HG02852 (cell line): ENCODE measurements around the gene CWC27.
"Not testable (repeated sequence)": the region's sequence is repeated elsewhere in the genome, so short reads cannot be mapped to it uniquely, and the experiment has no call there.

Experiments used
- ATAC-seq: cut with Tn5 transposase; IDR thresholded peaks from one replicate; pipeline ENCODE4 v1.9.1; 2021; ENCODE audit warnings: mild to moderate bottlenecking, moderate library complexity; ENCODE audit not compliant: unreplicated experiment

CWC27 gene

GRCh38 chr5:64914396-64914795 lies 145.7 kb downstream of the CWC27 start:
- ATAC-seq, result no peak

- ATAC-seq, result no peak
Measured at GRCh38 chr5:64918083-64918482, 149.4 kb downstream of the CWC27 start.

GRCh38 chr5:64921386-64921785 lies 152.7 kb downstream of the CWC27 start:
- ATAC-seq, result no peak

DNA sequence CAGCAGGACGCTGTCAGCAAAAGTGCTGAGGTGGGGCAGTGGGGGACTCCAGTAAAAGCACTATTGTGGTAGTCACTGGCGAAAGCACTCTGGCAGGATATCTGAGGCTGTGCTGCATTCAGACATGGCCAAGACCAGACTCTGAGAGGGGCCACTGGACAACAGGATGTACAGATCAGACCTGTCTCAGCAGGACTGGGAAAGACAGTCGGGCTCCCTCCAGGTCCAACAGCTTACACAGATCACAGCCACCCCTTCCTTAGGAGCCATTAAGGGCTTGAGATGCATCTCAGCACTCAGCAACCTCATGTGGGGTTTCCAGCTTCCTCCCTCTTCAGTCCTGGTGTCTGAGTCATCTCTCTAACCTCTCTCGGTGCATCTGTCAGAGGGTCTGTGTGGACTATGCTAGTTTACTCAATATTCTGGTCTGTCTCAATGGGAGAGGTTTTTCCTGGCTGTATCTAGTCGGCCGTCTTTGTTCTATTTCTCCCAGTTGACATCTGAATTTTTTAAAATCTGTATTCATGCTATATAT lies 154.5 kb downstream of the CWC27 start:
- ATAC-seq, result no peak

DNA sequence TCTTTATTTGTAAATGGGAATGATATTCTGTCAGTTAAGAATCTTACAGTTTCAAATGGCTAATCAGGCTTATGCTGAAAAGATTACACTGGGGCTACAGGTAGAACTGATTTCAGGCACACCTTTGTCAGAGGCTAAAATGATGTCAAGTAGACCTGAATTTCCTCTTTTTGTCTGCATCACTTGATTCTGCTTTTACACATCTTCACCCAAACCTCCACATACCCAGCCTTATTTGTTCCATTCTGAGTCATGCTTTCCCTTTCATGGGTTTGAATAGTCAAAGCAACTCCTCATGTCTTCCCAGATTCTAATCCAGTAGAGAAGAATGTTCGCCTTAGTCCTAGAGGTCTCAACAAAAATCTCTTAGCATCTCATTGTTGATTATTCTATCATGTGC lies 156.4 kb downstream of the CWC27 start:
- ATAC-seq, result no peak

DNA sequence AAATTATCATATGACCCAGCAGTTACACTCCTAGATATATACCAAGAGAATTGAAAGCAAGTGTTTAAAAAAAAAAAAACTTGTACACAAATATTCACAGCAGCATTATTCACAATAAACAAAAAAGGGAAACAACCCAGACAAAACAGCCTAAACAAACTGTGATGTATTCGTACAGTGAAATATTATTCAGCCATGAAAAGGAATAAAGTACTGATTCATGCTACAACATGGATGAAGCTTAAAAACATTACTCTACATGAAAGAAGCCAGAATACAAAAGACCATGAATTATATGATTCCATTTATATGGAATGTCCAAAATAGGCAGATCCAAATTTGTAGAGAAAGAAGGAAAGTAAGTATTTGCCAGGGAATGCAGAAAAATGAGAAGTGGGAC lies 161.1 kb downstream of the CWC27 start:
- ATAC-seq, result no peak

DNA sequence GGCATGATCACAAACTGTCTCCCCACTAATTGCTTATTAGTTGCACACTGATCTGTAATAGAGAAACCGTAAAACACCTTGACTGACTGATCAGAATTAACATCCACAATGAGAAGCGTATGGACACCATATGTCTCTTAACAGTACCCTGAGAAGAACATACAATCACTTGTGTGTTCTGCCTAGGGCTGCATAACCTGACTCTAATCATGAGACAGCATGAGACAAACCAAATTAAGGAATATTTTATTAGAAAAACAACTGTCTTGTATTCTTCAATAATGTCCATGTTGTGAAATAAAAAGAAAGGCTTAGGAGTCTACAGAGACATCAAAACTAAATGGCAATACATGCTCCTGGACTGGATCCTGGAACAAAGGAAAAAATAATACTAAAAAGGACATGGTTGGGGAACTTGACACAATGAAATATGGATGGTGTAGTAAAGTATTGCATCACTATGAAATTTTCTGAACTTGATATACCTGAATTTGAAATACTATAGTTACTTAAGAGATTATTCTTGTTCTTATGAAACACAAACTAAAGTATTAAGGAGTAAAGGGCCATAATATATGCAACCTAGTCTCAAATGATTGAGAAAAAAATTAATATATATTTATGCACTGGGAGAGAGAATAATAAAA lies 162.1 kb downstream of the CWC27 start:
- no peak for ATAC-seq

GRCh38 chr5:64939422-64939771 lies 170.7 kb downstream of the CWC27 start:
- not testable (repeated sequence) for ATAC-seq

DNA sequence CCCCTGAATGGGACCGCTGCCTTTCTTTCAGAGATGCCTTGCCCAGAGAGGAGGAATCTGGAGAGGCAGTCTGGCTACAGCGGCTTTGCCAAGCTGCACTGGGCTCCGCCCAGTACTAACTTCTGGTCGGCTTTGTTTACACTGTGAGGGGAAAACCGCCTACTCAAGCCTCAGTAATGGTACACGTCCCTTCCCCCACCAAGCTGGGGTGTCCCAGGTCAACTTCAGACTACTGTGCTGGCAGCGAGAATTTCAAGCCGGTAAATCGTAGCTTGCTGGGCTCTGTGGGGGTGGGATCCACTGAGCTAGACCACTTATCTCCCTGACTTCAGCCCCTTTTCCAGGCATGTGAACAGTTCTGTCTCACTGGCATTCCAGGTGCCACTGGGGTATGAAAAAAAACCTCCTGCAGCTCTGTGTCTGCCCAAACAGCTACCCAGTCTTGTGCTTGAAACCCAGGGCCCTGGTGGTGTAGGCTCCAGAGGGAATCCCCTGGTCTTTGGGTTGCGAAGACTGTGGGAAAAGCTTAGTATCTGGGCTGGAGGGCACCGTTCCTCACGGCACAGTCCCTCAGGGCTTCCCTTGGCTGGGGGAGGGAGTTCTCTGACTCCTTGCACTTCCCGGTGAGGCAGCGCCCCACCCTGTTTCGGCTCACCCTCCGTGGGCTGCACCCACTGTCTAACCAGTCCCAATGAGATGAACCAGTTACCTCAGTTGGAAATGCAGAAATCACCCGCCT lies 171.2 kb downstream of the CWC27 start:
- ATAC-seq, result no peak

DNA sequence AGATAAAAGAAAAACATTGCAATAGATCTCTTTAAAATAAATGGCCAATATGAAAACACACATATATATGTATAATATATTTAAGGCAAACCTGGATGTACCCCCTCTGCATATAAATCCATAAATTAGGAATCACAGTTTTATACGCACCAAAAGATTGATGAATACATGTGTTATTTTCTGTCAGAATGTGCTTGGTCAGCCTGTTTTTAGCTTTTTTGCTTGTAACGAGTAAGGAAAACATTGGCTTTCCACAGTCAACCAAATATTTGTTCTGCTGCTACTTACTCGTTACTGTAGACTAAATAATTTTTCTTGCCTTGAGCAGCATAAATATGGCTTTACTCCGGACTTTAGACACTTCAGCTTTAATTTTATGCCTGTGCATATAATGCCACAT lies 173.7 kb downstream of the CWC27 start:
- no peak for ATAC-seq

DNA sequence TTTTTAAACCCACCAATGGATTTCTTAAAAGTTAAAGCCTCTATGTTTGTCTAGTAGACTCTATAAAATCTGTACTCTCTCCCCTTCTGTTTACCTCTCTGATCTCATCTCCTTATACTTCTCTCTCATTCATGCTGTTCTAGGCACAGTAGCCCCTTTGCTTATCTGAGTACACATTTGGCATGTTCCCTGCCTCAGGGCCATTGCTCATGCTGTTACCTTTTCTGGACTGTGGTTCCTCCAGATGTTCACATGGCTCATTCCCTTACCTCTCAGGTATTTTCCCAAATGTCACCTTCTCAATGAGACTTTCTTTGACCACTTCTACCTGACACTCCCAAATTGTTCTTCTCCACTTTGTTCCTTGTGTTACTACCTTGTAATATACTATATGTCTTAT lies 176.1 kb downstream of the CWC27 start:
- ATAC-seq, result no peak

DNA sequence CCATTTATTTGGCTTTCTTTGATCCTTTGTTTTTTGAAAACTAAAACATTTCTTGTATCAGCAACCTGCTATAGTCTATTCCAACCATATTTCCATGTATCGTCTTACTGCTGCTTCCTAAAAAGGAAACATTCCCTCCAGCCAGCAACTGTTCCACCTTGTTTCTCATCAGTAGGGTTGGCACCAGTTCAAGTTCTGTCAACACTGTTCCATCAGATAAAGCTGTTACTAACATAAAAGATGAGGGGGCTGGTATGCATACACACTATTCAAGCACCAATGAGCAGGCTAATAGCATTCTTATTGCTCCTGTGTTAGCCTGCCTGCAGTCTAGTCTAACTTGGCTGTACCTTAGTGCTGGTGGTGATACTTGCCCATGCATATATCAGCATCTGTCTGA lies 178.3 kb downstream of the CWC27 start:
- no peak for ATAC-seq

- ATAC-seq, result no peak
Measured at GRCh38 chr5:64947801-64948200, 179.1 kb downstream of the CWC27 start.

GRCh38 chr5:64949331-64949730 lies 180.6 kb downstream of the CWC27 start:
- ATAC-seq, result no peak

DNA sequence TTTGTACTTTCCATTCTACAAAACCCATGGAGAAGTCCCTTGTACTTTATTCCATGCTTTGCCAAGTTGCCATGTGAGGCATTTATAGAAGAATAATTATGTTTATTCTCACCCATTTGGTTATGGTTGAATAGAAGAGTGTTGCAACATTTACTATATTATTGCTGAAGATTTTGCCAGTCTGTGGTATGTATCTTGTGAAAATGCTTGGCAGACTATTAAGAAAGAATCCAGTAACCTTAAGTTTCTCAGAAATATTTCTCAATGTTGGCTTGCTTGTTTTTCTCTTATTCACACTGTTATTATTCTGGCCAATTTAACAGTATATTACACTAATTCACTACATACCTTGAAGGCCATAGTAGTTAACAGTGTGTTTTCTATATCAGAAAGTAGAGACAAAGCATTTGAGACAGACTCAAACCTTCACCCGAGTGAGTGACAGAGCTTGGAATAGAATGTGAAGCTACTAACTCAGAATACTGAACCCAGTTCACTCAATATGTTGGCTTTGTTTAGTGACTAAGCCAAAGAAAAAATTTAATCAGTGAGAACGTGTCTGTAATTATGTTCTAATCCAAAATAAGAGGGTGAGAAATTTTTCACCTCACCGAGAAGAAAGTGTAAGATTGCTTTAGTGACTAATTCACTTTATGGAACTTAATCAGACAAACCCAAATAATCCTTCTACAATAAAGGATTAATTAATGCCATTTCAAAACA lies 184.4 kb downstream of the CWC27 start:
- no peak for ATAC-seq

DNA sequence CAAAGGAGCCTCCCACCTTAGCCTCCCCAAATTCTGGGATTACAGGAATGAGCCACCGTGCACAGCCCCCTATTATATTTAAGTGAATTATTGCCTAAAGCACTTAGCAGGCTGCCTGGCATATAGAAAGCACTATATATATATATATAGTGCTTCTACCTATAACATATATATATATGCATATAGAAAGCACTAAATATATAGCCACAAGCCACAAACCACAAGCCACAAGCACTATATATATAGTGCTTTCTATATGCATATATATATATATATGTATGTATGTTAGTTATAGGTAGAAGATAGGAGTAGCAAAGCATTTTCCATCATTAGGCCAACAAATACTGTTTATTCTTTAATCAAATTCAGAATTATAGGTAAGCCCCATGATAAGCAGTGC lies 185.8 kb downstream of the CWC27 start:
- ATAC-seq, result no peak

- ATAC-seq, result no peak
Measured at GRCh38 chr5:64958757-64959391, 190.1 kb downstream of the CWC27 start.

DNA sequence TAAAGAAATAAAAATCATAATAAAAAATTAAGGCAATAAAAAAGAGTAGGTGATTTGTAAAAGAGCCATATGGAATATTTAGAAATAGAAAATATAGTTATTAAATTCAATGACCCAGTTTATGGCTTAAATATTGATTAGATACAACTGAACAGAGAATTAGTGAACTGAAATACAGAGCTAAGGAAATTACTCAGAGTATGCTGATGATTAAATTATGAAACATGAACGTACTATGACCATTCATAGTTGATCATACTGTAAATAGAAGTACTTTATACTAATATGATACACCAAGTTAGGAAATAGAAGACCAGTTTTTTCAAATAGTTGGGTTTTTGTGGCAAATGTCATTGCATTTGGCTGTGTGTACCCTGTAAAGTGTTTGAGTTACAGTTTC lies 194.5 kb downstream of the CWC27 start:
- ATAC-seq, result no peak

DNA sequence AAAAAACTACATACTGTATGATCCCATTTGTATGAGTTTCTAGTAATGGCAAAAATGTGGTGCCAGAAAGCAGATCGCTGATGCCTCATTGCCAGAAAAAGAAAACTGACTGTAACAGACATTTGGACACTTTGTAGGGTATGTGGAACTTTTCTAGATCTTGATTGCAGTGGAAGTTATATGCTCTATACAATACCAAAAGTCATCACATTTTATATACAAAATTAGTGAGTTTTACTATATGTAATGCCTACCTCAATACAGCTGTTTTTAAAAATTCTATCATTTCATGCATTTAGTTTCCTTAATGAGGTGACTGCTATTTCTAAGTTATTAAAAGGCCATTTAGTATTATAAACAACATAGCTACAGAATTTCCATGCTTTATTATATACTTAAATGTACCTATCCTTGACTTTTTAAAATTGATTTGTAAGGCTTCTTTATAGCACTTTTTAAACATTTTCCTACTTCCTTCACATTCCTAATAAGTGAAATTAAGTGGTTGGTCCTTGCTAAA lies 199.9 kb downstream of the CWC27 start:
- no peak for ATAC-seq

DNA sequence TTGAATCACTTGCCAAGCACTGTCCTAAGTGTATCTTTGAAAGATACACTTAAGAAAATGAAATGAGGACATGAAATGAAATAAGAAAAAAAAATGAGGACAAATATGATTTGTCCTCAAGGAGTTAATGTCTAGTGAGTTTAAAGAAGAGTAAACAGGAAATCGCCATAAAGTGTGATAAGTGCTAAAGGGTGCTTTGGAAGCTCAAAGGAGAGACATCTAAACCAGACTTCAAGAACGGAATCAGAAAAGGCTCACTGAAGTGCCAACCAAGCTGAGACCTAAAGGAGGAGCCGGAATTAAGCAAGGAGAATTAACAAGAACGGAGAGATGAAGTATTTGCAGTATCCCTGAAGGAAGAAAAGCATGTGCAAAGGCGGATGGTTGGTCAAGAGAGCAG lies 200.8 kb downstream of the CWC27 start:
- no peak for ATAC-seq

- no peak for ATAC-seq
Measured at GRCh38 chr5:64971513-64971912, 202.8 kb downstream of the CWC27 start.
